ENCODE data around the gene PCCA.

DNA sequence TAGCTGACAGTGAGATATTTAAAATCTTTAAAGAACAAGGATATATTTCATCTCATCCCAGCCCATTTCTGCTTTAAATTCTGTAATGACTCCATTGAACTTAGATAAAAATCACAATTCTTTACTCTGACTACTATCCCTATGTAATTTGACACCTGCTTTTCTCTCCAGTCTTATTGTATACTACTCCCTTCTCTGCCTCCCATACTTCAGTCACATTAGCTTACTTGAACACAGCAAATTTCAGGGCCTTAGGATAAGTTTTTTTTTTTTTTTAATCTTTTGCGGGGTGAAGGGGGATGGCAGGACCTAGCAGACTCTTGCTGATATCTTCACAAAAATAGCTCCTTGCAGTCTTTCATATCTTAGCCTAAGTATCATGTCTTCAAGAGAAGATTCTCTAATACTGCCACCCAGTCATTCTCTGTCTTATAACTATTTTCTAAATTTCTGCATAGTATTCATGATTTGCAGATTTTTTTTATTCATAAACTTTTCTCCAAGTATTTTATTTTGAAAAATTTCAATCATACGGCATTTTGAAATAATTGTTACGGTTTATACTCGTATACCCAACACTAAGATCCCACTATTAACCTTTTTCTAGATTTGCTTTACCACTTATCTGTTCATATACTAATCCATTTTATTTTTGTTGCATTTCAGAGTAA, 151.4 kb downstream of the PCCA start:
- TF ChIP-seq, protein P1, sequence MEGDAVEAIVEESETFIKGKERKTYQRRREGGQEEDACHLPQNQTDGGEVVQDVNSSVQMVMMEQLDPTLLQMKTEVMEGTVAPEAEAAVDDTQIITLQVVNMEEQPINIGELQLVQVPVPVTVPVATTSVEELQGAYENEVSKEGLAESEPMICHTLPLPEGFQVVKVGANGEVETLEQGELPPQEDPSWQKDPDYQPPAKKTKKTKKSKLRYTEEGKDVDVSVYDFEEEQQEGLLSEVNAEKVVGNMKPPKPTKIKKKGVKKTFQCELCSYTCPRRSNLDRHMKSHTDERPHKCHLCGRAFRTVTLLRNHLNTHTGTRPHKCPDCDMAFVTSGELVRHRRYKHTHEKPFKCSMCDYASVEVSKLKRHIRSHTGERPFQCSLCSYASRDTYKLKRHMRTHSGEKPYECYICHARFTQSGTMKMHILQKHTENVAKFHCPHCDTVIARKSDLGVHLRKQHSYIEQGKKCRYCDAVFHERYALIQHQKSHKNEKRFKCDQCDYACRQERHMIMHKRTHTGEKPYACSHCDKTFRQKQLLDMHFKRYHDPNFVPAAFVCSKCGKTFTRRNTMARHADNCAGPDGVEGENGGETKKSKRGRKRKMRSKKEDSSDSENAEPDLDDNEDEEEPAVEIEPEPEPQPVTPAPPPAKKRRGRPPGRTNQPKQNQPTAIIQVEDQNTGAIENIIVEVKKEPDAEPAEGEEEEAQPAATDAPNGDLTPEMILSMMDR (IDR thresholded peaks at IDR 0.05) = no peak
- TF ChIP-seq EZH2 (IDR thresholded peaks at IDR 0.05; ENCODE audit: borderline replicate concordance, insufficient read depth, low read depth, low read length, poor library complexity, severe bottlenecking) = no peak
